ENCODE results near the gene KCND1. TPM values are rescaled to one million over a fixed set of nuclear protein-coding genes. Genes with fewer than 3 reads are reported as not detected.

Gene KCND1
- total RNA-seq, 1 experiment from 2014 or later: 0.86 TPM

GRCh38 chrX:48923771-48924170 lies 47.9 kb downstream of the KCND1 start:
- intact Hi-C loops (cut with micrococcal nuclease): no loop called here
- no peaks in the 10 kb centered on the region for H3K27me3 Mint-ChIP-seq (ENCODE audit: insufficient read depth, unreplicated experiment)
- no peak for TF ChIP-seq CTCF (IDR thresholded peaks at IDR 0.05; ENCODE audit: unreplicated experiment)
- BruUV-seq (replicated peaks): no TSS peak
- no peak overlapping the region for H3K27ac Mint-ChIP-seq (ENCODE audit: low read depth, unreplicated experiment)
- peaks cover 10% of the 10 kb centered on the region for H3K4me1 Mint-ChIP-seq (ENCODE audit: insufficient read depth, unreplicated experiment)
- no peak for DNase-seq (ENCODE audit: unreplicated experiment)
- peaks cover 33% of the 10 kb centered on the region for H3K36me3 Mint-ChIP-seq (ENCODE audit: insufficient read depth, unreplicated experiment)
- ChIA-PET CTCF (interaction anchor here (0.6 to 0.7 kb wide), 2 partner anchors 30 to 915 kb away, joined by 3 read pairs; no protein-coding TSS in a partner anchor), POLR2A (no interaction called here)
- H3K9me3 Mint-ChIP-seq (ENCODE audit: unreplicated experiment): no peaks in the 10 kb centered on the region
- H3K4me3 Mint-ChIP-seq (ENCODE audit: unreplicated experiment): no peak overlapping the region

GRCh38 chrX:48920718-48921104 lies 50.9 kb downstream of the KCND1 start:
- CTCF ChIA-PET: interaction anchor here (0.6 kb wide), 1 partner anchor 145 kb away, joined by 3 read pairs; no protein-coding TSS in a partner anchor
- no peaks in the 10 kb centered on the region for H3K27me3 Mint-ChIP-seq (ENCODE audit: insufficient read depth, unreplicated experiment)
- POLR2A ChIA-PET: interaction anchor here (1.7 to 1.9 kb wide), 3 partner anchors 9 to 23 kb away, joined by 4 to 7 read pairs (median 6); partner anchors contain the start of genes PQBP1, SLC35A2 and TIMM17B
- TF ChIP-seq CTCF (IDR thresholded peaks at IDR 0.05; ENCODE audit: unreplicated experiment): no peak
- H3K36me3 Mint-ChIP-seq (ENCODE audit: insufficient read depth, unreplicated experiment): peaks cover 30% of the 10 kb centered on the region
- BruUV-seq (replicated peaks): no TSS peak
- H3K4me1 Mint-ChIP-seq (ENCODE audit: insufficient read depth, unreplicated experiment): peaks cover 15% of the 10 kb centered on the region
- H3K27ac Mint-ChIP-seq (ENCODE audit: low read depth, unreplicated experiment): no peak overlapping the region
- intact Hi-C loops (cut with micrococcal nuclease): no loop called here
- H3K9me3 Mint-ChIP-seq (ENCODE audit: unreplicated experiment): no peaks in the 10 kb centered on the region
- no peak overlapping the region for H3K4me3 Mint-ChIP-seq (ENCODE audit: unreplicated experiment)
- no peak for DNase-seq (ENCODE audit: unreplicated experiment)

- ChIA-PET CTCF (interaction anchor here (0.6 to 0.9 kb wide), 2 partner anchors 28 to 146 kb away, joined by 3 to 5 read pairs; no protein-coding TSS in a partner anchor), POLR2A (interaction anchor here (1.0 to 1.9 kb wide), 6 partner anchors 18 to 183 kb away, joined by 3 to 7 read pairs (median 4); partner anchors contain the start of genes HDAC6, PQBP1 and TIMM17B)
- peaks cover 15% of the 10 kb centered on the region for H3K4me1 Mint-ChIP-seq (ENCODE audit: insufficient read depth, unreplicated experiment)
- no peak for DNase-seq (ENCODE audit: unreplicated experiment)
- no peaks in the 10 kb centered on the region for H3K27me3 Mint-ChIP-seq (ENCODE audit: insufficient read depth, unreplicated experiment)
- H3K36me3 Mint-ChIP-seq (ENCODE audit: insufficient read depth, unreplicated experiment): peaks cover 24% of the 10 kb centered on the region
- no peak for TF ChIP-seq CTCF (IDR thresholded peaks at IDR 0.05; ENCODE audit: unreplicated experiment)
- H3K27ac Mint-ChIP-seq (ENCODE audit: low read depth, unreplicated experiment): peak overlapping the region; percentile 64
- no peaks in the 10 kb centered on the region for H3K9me3 Mint-ChIP-seq (ENCODE audit: unreplicated experiment)
- BruUV-seq (replicated peaks): no TSS peak
- intact Hi-C loops (cut with micrococcal nuclease): loop anchor here (2.0 to 5.0 kb wide), 3 partner anchors 39 to 122 kb away; partner anchors contain the start of genes HDAC6 and TFE3
- H3K4me3 Mint-ChIP-seq (ENCODE audit: unreplicated experiment): peak overlapping the region; percentile 94
These were observed 51.5 kb downstream of the KCND1 start for GRCh38 chrX:48919947-48920717.

GRCh38 chrX:48919360-48919841 lies 52.2 kb downstream of the KCND1 start:
- no peak for TF ChIP-seq CTCF (IDR thresholded peaks at IDR 0.05; ENCODE audit: unreplicated experiment)
- Mint-ChIP-seq H3K4me1 (ENCODE audit: insufficient read depth, unreplicated experiment) (peaks cover 15% of the 10 kb centered on the region), H3K36me3 (ENCODE audit: insufficient read depth, unreplicated experiment) (peaks cover 21% of the 10 kb centered on the region), H3K4me3 (ENCODE audit: unreplicated experiment) (peak overlapping the region; percentile 94), H3K27me3 (ENCODE audit: insufficient read depth, unreplicated experiment) (no peaks in the 10 kb centered on the region), H3K27ac (ENCODE audit: low read depth, unreplicated experiment) (peak overlapping the region; percentile 64), H3K9me3 (ENCODE audit: unreplicated experiment) (no peaks in the 10 kb centered on the region)
- DNase-seq (ENCODE audit: unreplicated experiment): no peak
- ChIA-PET POLR2A (interaction anchor here (0.5 to 1.9 kb wide), 9 partner anchors 19 to 960 kb away, joined by 3 to 7 read pairs (median 4); partner anchors contain the start of genes HDAC6, PQBP1, TIMM17B and USP27X), CTCF (interaction anchor here (0.6 to 0.9 kb wide), 2 partner anchors 28 to 124 kb away, joined by 4 to 5 read pairs; partner anchors contain the start of gene TFE3)
- intact Hi-C loops (cut with micrococcal nuclease): loop anchor here (2.0 to 5.0 kb wide), 3 partner anchors 39 to 123 kb away; partner anchors contain the start of genes HDAC6 and TFE3
- BruUV-seq (replicated peaks): no TSS peak

All from MCF 10A (cell line).